ENCODE data around the gene PDE9A. TPM values are rescaled to one million over a fixed set of nuclear protein-coding genes. Genes with fewer than 3 reads are reported as not detected.
A peak's percentile ranks its signal among the peaks of the same experiment; 100 is the strongest.

The PDE9A gene
- total RNA-seq, 4 donors from 2014 or later = 10.6 to 83.2 (median 28.5) TPM

GRCh38 chr21:42759594-42759927, 106.1 kb downstream of the PDE9A start:
- H3K27ac ChIP-seq = no peak overlapping the region
- H3K9me3 ChIP-seq = no peaks in the 10 kb centered on the region
- no peak for ATAC-seq
- no peaks in the 10 kb centered on the region for H3K27me3 ChIP-seq
- no peak overlapping the region for H3K4me3 ChIP-seq
- peaks cover 0 to 83% of the 10 kb centered on the region in 2 donors for H3K36me3 ChIP-seq
- H3K4me1 ChIP-seq = peaks cover 0 to 7% (median 0%) of the 10 kb centered on the region in 3 donors
- TF ChIP-seq CTCF (IDR thresholded peaks at IDR 0.05) (no peak), POLR2AphosphoS5 (IDR thresholded peaks at IDR 0.05) (no peak), EP300 (IDR thresholded peaks at IDR 0.05) (no peak), POLR2A (IDR thresholded peaks at IDR 0.05) (no peak)

- no peaks in the 10 kb centered on the region for H3K27me3 ChIP-seq
- H3K27ac ChIP-seq = peak overlapping the region in 1 of 4 donors; percentile 47
- WGBS, 2 donors (ENCODE audit: low coverage in 1 of 2) = 54 to 66% methylated on average over 4 to 5 of the region's 23 CpGs
Observed at GRCh38 chr21:42760361-42760950, 107.0 kb downstream of the PDE9A start.

GRCh38 chr21:42760951-42761751, 107.7 kb downstream of the PDE9A start:
- Histone ChIP-seq H3K36me3 (peaks cover 0 to 84% of the 10 kb centered on the region in 2 donors), H3K27ac (peak overlapping the region in 1 of 4 donors; percentile 47), H3K4me1 (peaks cover 0 to 7% (median 0%) of the 10 kb centered on the region in 3 donors), H3K4me3 (no peak overlapping the region), H3K27me3 (no peaks in the 10 kb centered on the region), H3K9me3 (no peaks in the 10 kb centered on the region)
- peak; percentile 47 for ATAC-seq
- 40 to 51% methylated on average over 1 to 4 of the region's 21 CpGs for WGBS, 2 donors (ENCODE audit: low coverage in 1 of 2)
- no peak for TF ChIP-seq POLR2A (IDR thresholded peaks at IDR 0.05)
- no peak for TF ChIP-seq EP300 (IDR thresholded peaks at IDR 0.05)
- no peak for TF ChIP-seq CTCF (IDR thresholded peaks at IDR 0.05)

More at GRCh38 chr21:42760361-42760950, 107.0 kb downstream of the PDE9A start:
- Histone ChIP-seq H3K4me1 (peaks cover 0 to 7% (median 0%) of the 10 kb centered on the region in 3 donors), H3K36me3 (peaks cover 0 to 84% of the 10 kb centered on the region in 2 donors), H3K4me3 (no peak overlapping the region), H3K9me3 (no peaks in the 10 kb centered on the region)
- ATAC-seq = no peak
- no peak for TF ChIP-seq EP300 (IDR thresholded peaks at IDR 0.05)
- no peak for TF ChIP-seq CTCF (IDR thresholded peaks at IDR 0.05)
- TF ChIP-seq POLR2AphosphoS5 (IDR thresholded peaks at IDR 0.05) = no peak
- TF ChIP-seq POLR2A (IDR thresholded peaks at IDR 0.05) = no peak

GRCh38 chr21:42761776-42762335, 108.4 kb downstream of the PDE9A start:
- H3K9me3 ChIP-seq = no peaks in the 10 kb centered on the region
- no peak for ATAC-seq

More at GRCh38 chr21:42761776-42762335, 108.4 kb downstream of the PDE9A start:
- TF ChIP-seq POLR2AphosphoS5 (IDR thresholded peaks at IDR 0.05) = no peak
- TF ChIP-seq POLR2A (IDR thresholded peaks at IDR 0.05) = no peak
- no peak for TF ChIP-seq EP300 (IDR thresholded peaks at IDR 0.05)
- TF ChIP-seq CTCF (IDR thresholded peaks at IDR 0.05) = no peak
- WGBS, 2 donors (ENCODE audit: low coverage in 1 of 2) = no CpG with 5 or more reads among the region's 18 CpGs
- H3K27me3 ChIP-seq = no peaks in the 10 kb centered on the region
- H3K4me3 ChIP-seq = no peak overlapping the region
- H3K27ac ChIP-seq = no peak overlapping the region
- peaks cover 0 to 84% of the 10 kb centered on the region in 2 donors for H3K36me3 ChIP-seq
- peaks cover 0 to 7% (median 0%) of the 10 kb centered on the region in 3 donors for H3K4me1 ChIP-seq
